Large intestine (tissue), 3 donors: ENCODE data around the gene LRRC75A. TPM values are rescaled to one million over a fixed set of nuclear protein-coding genes. Genes with fewer than 3 reads are reported as not detected.

Experiments
- DNase-seq, 2 donors: peaks; one replicate each; pipeline versions ENCODE4 v3.0.0 to v3.0.0-alpha.2; 2013
- H3K27ac ChIP-seq: one replicate; pipeline ENCODE4 v1.5.1; 2013; ENCODE audit warnings: low read length
- H3K27me3 ChIP-seq: 2 replicates; pipeline ENCODE4 v1.6.1; 2013; ENCODE audit warnings: low read length; ENCODE audit not compliant: control insufficient read depth, insufficient read depth
- H3K36me3 ChIP-seq: 2 replicates; pipeline ENCODE4 v1.6.1; 2013; ENCODE audit warnings: low read length; ENCODE audit not compliant: control insufficient read depth, insufficient read depth
- H3K4me1 ChIP-seq: one replicate; pipeline ENCODE4 v1.6.1; 2013; ENCODE audit warnings: low read length; ENCODE audit not compliant: control insufficient read depth, insufficient read depth
- H3K4me3 ChIP-seq: one replicate; pipeline ENCODE4 v1.5.1; 2013; ENCODE audit warnings: low read length
- H3K9me3 ChIP-seq: one replicate; pipeline ENCODE4 v1.6.1; 2013; ENCODE audit warnings: mild to moderate bottlenecking, low read depth, low read length, moderate library complexity; ENCODE audit not compliant: control insufficient read depth
- WGBS: methylation state at CpG from one replicate; pipeline ENCODE4 v1.1.5; 2013; ENCODE audit warnings: low lambda C conversion rate; ENCODE audit not compliant: insufficient coverage; 5-methylcytosine and 5-hydroxymethylcytosine counted together
- polyA plus RNA-seq: library from polyadenylated mRNA; unstranded; fragments of 120-200 nt; gene quantifications from one replicate; pipeline ENCODE4 v1.2.1, GENCODE V29; 2013

The LRRC75A gene
- polyA plus RNA-seq, 1 donor, result 37.2 TPM

GRCh38 chr17:16516594-16517051 is 24.6 kb upstream of the LRRC75A start:
- Histone ChIP-seq H3K27me3 (no peaks in the 10 kb centered on the region), H3K36me3 (no peaks in the 10 kb centered on the region), H3K27ac (no peak overlapping the region), H3K4me3 (no peak overlapping the region), H3K9me3 (no peaks in the 10 kb centered on the region), H3K4me1 (peaks cover 19% of the 10 kb centered on the region)
- peak; percentile 70 to 73 for DNase-seq
- 20% methylated on average over 1 of the region's 16 CpGs for WGBS

GRCh38 chr17:16515933-16516332 is 23.9 kb upstream of the LRRC75A start:
- peak in 1 of 2 donors; percentile 53 for DNase-seq
- Histone ChIP-seq H3K4me1 (peaks cover 17% of the 10 kb centered on the region), H3K9me3 (no peaks in the 10 kb centered on the region), H3K4me3 (no peak overlapping the region), H3K27ac (no peak overlapping the region), H3K27me3 (no peaks in the 10 kb centered on the region), H3K36me3 (no peaks in the 10 kb centered on the region)
- WGBS, result no CpG with 5 or more reads among the region's 4 CpGs

GRCh38 chr17:16513873-16514272 is 21.9 kb upstream of the LRRC75A start:
- Histone ChIP-seq H3K4me1 (peaks cover 12% of the 10 kb centered on the region), H3K4me3 (no peak overlapping the region), H3K9me3 (no peaks in the 10 kb centered on the region), H3K27ac (no peak overlapping the region), H3K27me3 (no peaks in the 10 kb centered on the region), H3K36me3 (no peaks in the 10 kb centered on the region)
- WGBS, result 100% methylated on average over 1 of the region's 6 CpGs
- no peak for DNase-seq

- Histone ChIP-seq H3K27ac (no peak overlapping the region), H3K4me1 (peaks cover 18% of the 10 kb centered on the region), H3K36me3 (no peaks in the 10 kb centered on the region), H3K4me3 (no peak overlapping the region), H3K27me3 (no peaks in the 10 kb centered on the region), H3K9me3 (no peaks in the 10 kb centered on the region)
- no CpG with 5 or more reads among the region's 4 CpGs for WGBS
- DNase-seq, result no peak
These were observed 20.0 kb upstream of the LRRC75A start for GRCh38 chr17:16512011-16512410.

- H3K36me3 ChIP-seq, result no peaks in the 10 kb centered on the region
- WGBS, result no CpG with 5 or more reads among the region's 1 CpG
- no peaks in the 10 kb centered on the region for H3K9me3 ChIP-seq
- peaks cover 14% of the 10 kb centered on the region for H3K4me1 ChIP-seq
- no peak for DNase-seq
- H3K27me3 ChIP-seq, result no peaks in the 10 kb centered on the region
- H3K27ac ChIP-seq, result no peak overlapping the region
- no peak overlapping the region for H3K4me3 ChIP-seq
These were observed 19.6 kb upstream of the LRRC75A start for GRCh38 chr17:16511593-16511992.

- peak; percentile 78 to 90 for DNase-seq
- Histone ChIP-seq H3K9me3 (no peaks in the 10 kb centered on the region), H3K27me3 (no peaks in the 10 kb centered on the region), H3K36me3 (no peaks in the 10 kb centered on the region), H3K4me1 (peaks cover 31% of the 10 kb centered on the region), H3K27ac (peak overlapping the region; percentile 79), H3K4me3 (no peak overlapping the region)
- no CpG with 5 or more reads among the region's 8 CpGs for WGBS
These were observed 16.0 kb upstream of the LRRC75A start for GRCh38 chr17:16507918-16508533.

GRCh38 chr17:16506188-16506587 is 14.2 kb upstream of the LRRC75A start:
- Histone ChIP-seq H3K4me1 (peaks cover 31% of the 10 kb centered on the region), H3K9me3 (no peaks in the 10 kb centered on the region), H3K4me3 (no peak overlapping the region), H3K27me3 (no peaks in the 10 kb centered on the region), H3K27ac (peak overlapping the region; percentile 75), H3K36me3 (no peaks in the 10 kb centered on the region)
- no CpG with 5 or more reads among the region's 3 CpGs for WGBS
- no peak for DNase-seq

GRCh38 chr17:16504984-16505383 is 13.0 kb upstream of the LRRC75A start:
- DNase-seq, result peak; percentile 55 to 72
- Histone ChIP-seq H3K36me3 (no peaks in the 10 kb centered on the region), H3K27ac (peak overlapping the region; percentile 75), H3K27me3 (no peaks in the 10 kb centered on the region), H3K4me3 (no peak overlapping the region), H3K9me3 (no peaks in the 10 kb centered on the region), H3K4me1 (peaks cover 31% of the 10 kb centered on the region)
- no CpG with 5 or more reads among the region's 3 CpGs for WGBS

- Histone ChIP-seq H3K27me3 (no peaks in the 10 kb centered on the region), H3K9me3 (no peaks in the 10 kb centered on the region), H3K4me3 (no peak overlapping the region), H3K27ac (no peak overlapping the region), H3K4me1 (peaks cover 19% of the 10 kb centered on the region), H3K36me3 (no peaks in the 10 kb centered on the region)
- WGBS, result no CpG with 5 or more reads among the region's 12 CpGs
- DNase-seq, result no peak
These were observed 5.0 kb upstream of the LRRC75A start for GRCh38 chr17:16496820-16497489.

GRCh38 chr17:16495980-16496819 is 4.2 kb upstream of the LRRC75A start:
- WGBS, result 90% methylated on average over 1 of the region's 12 CpGs
- H3K27me3 ChIP-seq, result no peaks in the 10 kb centered on the region
- H3K36me3 ChIP-seq, result no peaks in the 10 kb centered on the region
- no peak overlapping the region for H3K4me3 ChIP-seq
- H3K9me3 ChIP-seq, result no peaks in the 10 kb centered on the region
- H3K4me1 ChIP-seq, result peaks cover 19% of the 10 kb centered on the region
- DNase-seq, result no peak
- no peak overlapping the region for H3K27ac ChIP-seq
